A172 (cell line): ENCODE data around the gene TNRC6A. TPM values are rescaled to one million over a fixed set of nuclear protein-coding genes. Genes with fewer than 3 reads are reported as not detected.
"Not testable (repeated sequence)": the region's sequence is repeated elsewhere in the genome, so short reads cannot be mapped to it uniquely, and the experiment has no call there.

Experiments used
- DNase-seq: peaks from one replicate; pipeline ENCODE4 v3.0.0-alpha.2; 2015; ENCODE audit warnings: low spot score
- total RNA-seq: library from RNA; depleted of rRNA; stranded (reverse); fragments of >200 nt; shearing (Covaris generic); gene quantifications from 2 replicates; pipeline ENCODE4 v1.2.3, GENCODE V29; 2014

Gene TNRC6A
- total RNA-seq, 1 experiment from 2014 or later, result 34.3 TPM

- DNase-seq, result no peak
Measured at GRCh38 chr16:24815021-24815420, 85.6 kb downstream of the TNRC6A start.

GRCh38 chr16:24816688-24817087, 87.2 kb downstream of the TNRC6A start:
- no peak for DNase-seq

DNA sequence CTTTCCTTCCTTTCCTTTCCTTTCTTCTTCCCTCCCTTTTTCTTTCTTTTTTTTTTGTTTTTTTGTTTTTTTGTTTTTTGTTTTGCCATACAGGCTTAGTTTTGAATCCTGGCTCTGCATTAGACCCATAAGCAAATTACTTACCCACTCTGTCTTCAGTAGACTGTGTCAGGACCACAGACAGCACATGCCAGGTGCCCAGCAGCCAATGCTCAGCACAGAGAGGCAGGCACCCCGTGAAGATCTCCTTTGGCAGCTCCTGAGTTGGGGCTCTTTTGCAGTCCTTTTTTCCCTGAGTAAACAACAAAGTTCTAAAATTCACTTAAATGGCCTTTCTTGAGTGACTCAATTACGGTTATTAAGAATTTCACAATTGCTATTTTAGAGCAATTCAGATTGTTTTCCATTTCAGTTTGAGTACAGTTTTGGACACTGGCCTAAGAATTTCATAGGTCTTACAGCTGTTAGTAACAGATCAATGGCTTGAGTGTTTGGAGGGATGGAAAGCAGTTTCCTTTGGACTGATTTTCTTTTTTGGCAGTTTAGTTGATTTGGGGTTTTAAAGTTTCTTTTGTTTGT, 90.1 kb downstream of the TNRC6A start:
- no peak for DNase-seq

GRCh38 chr16:24820522-24820921, 91.1 kb downstream of the TNRC6A start:
- no peak for DNase-seq

DNA sequence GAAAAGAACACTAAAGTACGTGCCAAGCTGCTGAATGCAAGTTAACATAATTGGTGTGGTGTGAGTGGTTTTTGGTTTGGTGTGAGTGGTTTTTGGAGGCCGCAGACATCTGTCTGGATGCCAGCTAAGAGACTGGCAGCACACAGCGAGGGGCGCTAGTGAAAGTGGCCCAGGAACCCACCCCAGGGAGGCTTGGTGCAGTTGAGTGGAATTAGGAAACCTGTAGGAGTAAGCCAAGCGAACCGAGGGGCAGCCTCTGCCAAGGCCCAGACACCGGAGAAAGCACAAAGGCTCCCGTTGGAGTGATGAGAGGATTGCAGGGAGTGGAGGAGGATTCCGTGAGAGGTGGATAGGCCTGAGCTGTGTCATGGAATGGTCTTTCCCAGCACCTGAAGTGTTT, 91.7 kb downstream of the TNRC6A start:
- DNase-seq, result no peak

GRCh38 chr16:24822542-24822941, 93.1 kb downstream of the TNRC6A start:
- DNase-seq, result no peak

- no peak for DNase-seq
Measured at GRCh38 chr16:24822974-24823373, 93.5 kb downstream of the TNRC6A start.

DNA sequence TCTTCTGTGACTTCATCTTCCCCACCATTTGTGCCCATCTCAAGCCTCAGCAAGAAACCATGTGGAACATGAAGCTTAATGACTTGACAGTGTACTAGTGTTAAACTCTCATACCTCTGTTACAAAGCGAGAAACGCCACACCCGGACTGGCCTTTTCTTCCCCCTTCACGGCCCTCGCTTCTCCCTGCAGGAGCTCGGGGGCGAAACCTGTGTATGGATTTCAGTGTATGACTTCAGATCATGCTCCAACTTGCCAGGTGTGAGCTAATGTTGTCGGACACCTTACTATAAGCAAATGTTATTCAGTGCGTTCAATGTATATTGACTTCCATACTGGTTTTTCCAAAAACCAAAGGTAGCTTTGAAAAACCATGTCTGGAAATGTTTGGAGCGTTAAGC, 96.2 kb downstream of the TNRC6A start:
- DNase-seq, result no peak

DNA sequence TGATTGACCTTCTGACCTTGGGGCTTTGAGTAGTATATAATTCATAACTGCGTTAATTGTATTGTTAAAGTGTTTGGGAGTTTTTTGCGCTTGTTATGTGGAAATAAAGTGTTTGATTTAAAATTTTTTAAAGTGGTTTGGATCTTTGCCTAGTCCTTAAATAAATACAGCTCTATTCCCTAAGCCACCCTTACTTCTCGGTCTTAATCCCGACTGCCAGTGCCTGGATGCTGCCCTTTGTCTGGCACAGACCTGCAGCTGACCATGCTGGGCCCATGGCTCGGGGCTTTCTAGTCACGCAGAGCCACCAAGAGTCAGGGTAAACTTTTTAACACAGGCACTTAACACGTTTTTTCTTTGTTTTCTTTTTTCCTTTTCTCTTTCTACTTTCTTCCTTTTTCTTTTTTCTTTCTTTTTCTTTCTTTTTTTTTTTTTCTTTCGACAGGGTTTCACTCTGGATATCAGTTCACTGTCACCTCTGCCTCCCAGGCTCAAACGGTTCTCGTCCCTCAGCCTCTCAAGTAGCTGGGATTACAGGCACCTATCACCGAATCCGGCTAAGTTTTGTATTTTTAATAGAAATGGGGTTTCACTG, 96.7 kb downstream of the TNRC6A start:
- DNase-seq, result no peak

GRCh38 chr16:24826817-24827566, 97.5 kb downstream of the TNRC6A start:
- no peak for DNase-seq

- DNase-seq, result no peak
Measured at GRCh38 chr16:24829153-24829552, 99.7 kb downstream of the TNRC6A start.

DNA sequence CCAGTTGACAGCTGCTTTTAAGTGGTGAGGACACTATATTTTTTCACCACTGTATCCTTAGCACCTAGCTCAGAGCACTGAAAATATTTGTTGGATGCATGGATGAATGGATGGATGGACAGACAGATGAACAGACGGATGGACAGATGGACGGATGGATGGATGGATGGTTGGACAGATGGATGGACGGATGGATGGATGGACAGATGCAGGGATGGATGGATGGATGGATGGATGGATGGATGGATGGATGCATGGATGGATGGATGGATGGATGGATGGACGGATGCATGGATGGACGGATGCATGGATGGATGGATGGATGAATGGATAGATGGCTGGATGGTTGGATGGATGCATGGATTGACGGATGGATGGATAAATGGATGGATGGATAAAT, 103.9 kb downstream of the TNRC6A start:
- no peak for DNase-seq

GRCh38 chr16:24834459-24835335, 105.2 kb downstream of the TNRC6A start:
- peak; percentile 47 for DNase-seq

DNA sequence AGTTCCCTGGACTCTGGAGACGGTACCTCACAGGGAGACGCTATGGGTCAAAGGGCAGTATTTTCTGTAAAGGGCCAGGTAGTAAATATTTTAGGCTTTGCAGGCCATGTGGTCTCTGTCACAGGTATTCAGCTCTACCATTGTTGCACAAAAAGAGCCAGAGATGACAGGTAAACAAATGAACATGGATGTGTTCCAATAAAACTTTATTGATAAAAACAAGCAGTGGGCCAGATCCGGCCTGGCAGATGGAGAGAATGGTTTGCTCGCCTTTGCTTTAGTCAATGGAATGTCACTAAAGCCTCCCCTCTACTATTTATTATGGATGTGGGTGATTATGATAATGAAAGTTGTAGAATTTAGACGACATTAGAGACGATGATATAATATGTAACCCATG, 107.4 kb downstream of the TNRC6A start:
- no peak for DNase-seq

DNA sequence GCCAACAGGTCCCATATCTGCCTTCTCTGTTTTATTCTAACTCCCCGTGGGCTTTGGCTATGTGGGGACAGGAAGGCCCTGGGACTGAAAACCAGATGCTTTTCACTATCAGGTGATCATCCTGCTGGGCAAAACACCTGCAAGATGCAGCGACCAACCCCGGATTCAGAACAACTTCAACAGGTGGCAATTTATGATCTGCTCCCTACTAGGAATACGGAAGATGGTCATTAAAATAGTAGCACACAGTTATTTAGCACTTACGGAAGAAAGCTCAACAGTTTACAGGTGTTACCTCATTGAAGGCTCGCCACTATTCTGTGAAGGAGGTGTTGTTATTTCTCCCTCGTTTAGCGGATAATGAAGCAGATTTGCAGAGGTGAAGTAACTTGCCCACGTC, 108.5 kb downstream of the TNRC6A start:
- DNase-seq, result no peak

- DNase-seq, result peak; percentile 39
Measured at GRCh38 chr16:24838554-24839266, 109.3 kb downstream of the TNRC6A start.

DNA sequence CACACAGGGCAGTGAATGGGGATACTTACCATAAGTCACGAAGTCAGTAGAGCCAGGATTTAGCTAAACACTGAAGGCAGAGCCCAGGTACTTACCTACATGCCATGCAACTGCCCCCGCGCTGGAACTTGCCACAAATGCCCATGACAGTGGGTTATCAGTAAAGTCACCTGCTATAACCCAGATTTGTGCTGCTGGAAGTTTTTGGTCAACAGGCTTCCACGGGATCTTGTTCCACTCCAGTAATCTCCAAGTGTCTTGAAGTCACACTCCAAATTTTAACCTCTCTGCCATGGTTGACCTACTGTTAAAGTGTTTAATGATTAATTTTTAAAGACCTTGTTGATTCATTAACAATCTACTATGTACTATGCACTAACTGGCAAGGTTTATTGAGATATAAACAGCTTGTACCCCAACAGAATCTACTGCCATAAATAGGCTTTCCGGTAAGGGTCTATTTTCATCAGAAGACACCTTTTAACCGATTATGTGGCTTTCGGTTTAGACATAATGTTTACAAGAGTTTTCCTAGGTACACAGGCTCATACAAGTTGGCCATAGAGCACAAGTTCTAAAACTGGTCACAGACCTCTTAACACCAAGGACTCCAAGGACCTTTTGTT, 110.0 kb downstream of the TNRC6A start:
- DNase-seq, result no peak

DNA sequence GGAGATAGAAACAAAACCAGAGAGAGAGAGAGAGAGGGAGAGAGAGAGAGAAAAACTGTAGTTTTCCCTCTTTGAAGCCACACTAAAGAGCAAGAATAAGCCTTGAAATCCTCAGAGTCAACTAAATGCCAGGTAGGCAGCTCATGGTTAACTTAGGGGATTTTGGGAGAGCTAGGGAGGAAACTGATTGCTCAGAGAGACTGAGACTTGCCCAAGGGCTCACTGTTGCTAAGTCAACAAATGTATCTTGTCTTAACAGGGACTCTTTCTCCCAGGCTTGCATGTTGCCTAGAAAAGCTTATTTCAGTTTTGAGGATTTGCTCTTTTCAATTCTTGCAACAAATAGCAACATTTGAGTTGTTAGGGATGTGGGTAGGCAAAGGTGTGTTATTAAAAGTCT, 111.8 kb downstream of the TNRC6A start:
- no peak for DNase-seq

GRCh38 chr16:24844101-24845030, 114.9 kb downstream of the TNRC6A start:
- DNase-seq, result peak; percentile 61

DNA sequence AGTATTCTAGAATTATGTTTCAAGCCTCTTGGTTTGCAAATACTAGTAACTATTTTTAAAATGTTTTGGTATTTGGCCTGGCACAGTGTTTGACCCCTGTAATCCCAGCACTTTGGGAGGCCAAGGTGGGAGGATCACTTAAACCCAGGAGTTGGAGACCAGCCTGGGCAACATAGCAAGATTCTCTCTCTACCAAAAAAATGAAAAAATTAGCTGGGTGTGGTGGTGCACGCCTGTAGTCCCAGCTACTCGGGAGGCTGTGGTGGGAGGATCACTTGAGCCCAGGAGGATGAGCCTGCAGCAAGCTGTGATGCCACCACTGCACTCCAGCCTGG, 115.5 kb downstream of the TNRC6A start:
- DNase-seq, result not testable (repeated sequence)
